Measurements from ENCODE around the gene PROSER3. TPM values are rescaled to one million over a fixed set of nuclear protein-coding genes. Genes with fewer than 3 reads are reported as not detected.

Gene PROSER3
- total and polyA plus RNA-seq, 2 donors (not counting 3 experiments of a cell fraction or from before 2014, with no cell fraction given): 18.3 to 28.3 TPM

- no peak for TF ChIP-seq GATA2 (IDR thresholded peaks at IDR 0.05; ENCODE audit: insufficient read depth, insufficient read length, low read depth, low read length)
- no peak for TF ChIP-seq CTCF (IDR thresholded peaks at IDR 0.05; ENCODE audit: extremely low read depth in 1 of 2, insufficient read depth in 1 of 2, low read depth in 1 of 2, low read length in 2 of 2)
- TF ChIP-seq EZH2 (IDR thresholded peaks at IDR 0.05; ENCODE audit: borderline replicate concordance, low read depth, low read length, severe bottlenecking): no peak
- TF ChIP-seq MYC (IDR thresholded peaks at IDR 0.05; ENCODE audit: low read depth, low read length): no peak
- TF ChIP-seq MAX (IDR thresholded peaks at IDR 0.05; ENCODE audit: insufficient read depth, insufficient read length): no peak
- TF ChIP-seq JUN (IDR thresholded peaks at IDR 0.05; ENCODE audit: borderline replicate concordance, insufficient read depth, insufficient read length, low read depth): no peak
- TF ChIP-seq POLR2A (IDR thresholded peaks at IDR 0.05; ENCODE audit: low read depth, low read length): no peak
- no peak for TF ChIP-seq FOS (IDR thresholded peaks at IDR 0.05; ENCODE audit: borderline replicate concordance, insufficient read depth, low read length)
- no peak for TF ChIP-seq POLR2AphosphoS5 (IDR thresholded peaks at IDR 0.05; ENCODE audit: insufficient read depth, low read depth, low read length)
- intact Hi-C loops (cut with micrococcal nuclease) (loop anchor here (1.0 kb wide), 2 partner anchors 22 to 45 kb away; no protein-coding TSS in a partner anchor), dilution Hi-C loops (cut with MboI; ENCODE audit: extremely low pct_ligation_motif_present, low sequenced_read_pairs) (no loop called here)
- no peak overlapping the region for H3K9ac ChIP-seq (replicated peaks; ENCODE audit: extremely low read depth, insufficient read depth, low read length)
- H3K36me3 ChIP-seq (ENCODE audit: control insufficient read depth in 2 of 2, extremely low read depth in 1 of 2, insufficient read depth in 2 of 2, low read length in 2 of 2): peaks cover 5 to 31% of the 10 kb centered on the region in 2 experiments
- peak overlapping the region; percentile 85 for H3K4me2 ChIP-seq (ENCODE audit: insufficient read depth, low read length)
- no peaks in the 10 kb centered on the region for H3K27me3 ChIP-seq (ENCODE audit: control insufficient read depth in 2 of 2, insufficient read depth in 2 of 2, low read length in 2 of 2)
- H3K4me3 ChIP-seq (replicated peaks in 1 of 3; ENCODE audit: insufficient read depth in 1 of 3, low read depth in 1 of 3, low read length in 3 of 3): no peak overlapping the region
- CTCF ChIA-PET: interaction anchor here (1.1 to 1.6 kb wide), 2 partner anchors 9 to 21 kb away, joined by 3 to 5 read pairs; partner anchors contain the start of gene LIN37
- BruUV-seq (replicated peaks): no TSS peak
- DNase-seq (ENCODE audit: low read depth, low spot score) (no peak), FAIRE-seq (no peak)
- no peak overlapping the region for H3K27ac ChIP-seq (ENCODE audit: insufficient read depth, low read depth, low read length)
- H3K4me1 ChIP-seq (ENCODE audit: control insufficient read depth, extremely low read depth, insufficient read depth, low read length): peaks cover 13% of the 10 kb centered on the region
- H3K79me2 ChIP-seq (ENCODE audit: control insufficient read depth, insufficient read depth, low read length): no peaks in the 10 kb centered on the region
- no peak overlapping the region for H2AFZ ChIP-seq (ENCODE audit: low read depth, low read length)
- no peaks in the 10 kb centered on the region for H3K9me1 ChIP-seq (replicated peaks; ENCODE audit: control insufficient read depth, extremely low read depth, insufficient read depth, low read length)
- no peaks in the 10 kb centered on the region for H3K9me3 ChIP-seq (replicated peaks; ENCODE audit: control insufficient read depth, insufficient read depth, low read length)
- POLR2A ChIA-PET: no interaction called here
- H4K20me1 ChIP-seq (replicated peaks; ENCODE audit: control insufficient read depth, extremely low read depth, insufficient read depth, low read length): no peaks in the 10 kb centered on the region
Measured at GRCh38 chr19:35739275-35740107, 18.5 kb upstream of the PROSER3 start.
